K562 (cell line): ENCODE data around the gene KRT8. TPM values are rescaled to one million over a fixed set of nuclear protein-coding genes. Genes with fewer than 3 reads are reported as not detected.

ENCODE experiments used
- CHAMP1 ChIP-seq: fragments of 450-650 bp; IDR thresholded peaks from 2 replicates; pipeline ENCODE4 v1.6.1; 2016; ENCODE audit warnings: mild to moderate bottlenecking
- DEAF1 ChIP-seq: fragments of 450-650 bp; formaldehyde crosslinking; IDR thresholded peaks from 2 replicates; pipeline ENCODE4 v1.4.0; 2020; ENCODE audit warnings: mild to moderate bottlenecking, moderate library complexity
- GTF2F1 ChIP-seq: IDR thresholded peaks from 2 replicates; pipeline ENCODE4 v1.6.1; 2011; ENCODE audit warnings: low read depth, low read length, improper control_type of control experiment
- MED1 ChIP-seq: sonication (generic); formaldehyde crosslinking; IDR thresholded peaks from 2 replicates; pipeline ENCODE4 v1.8.1; 2023; ENCODE audit warnings: missing genetic modification reagents, borderline replicate concordance
- RNF2 ChIP-seq: sonication (generic); IDR thresholded peaks from 2 replicates; pipeline ENCODE4 v1.6.1; 2016
- SIN3A ChIP-seq, 2 experiments: fragments of 150-350 bp in 1 of 2; IDR thresholded peaks; 2 replicates each; pipeline ENCODE4 v1.6.1; 2011 to 2016; ENCODE audit warnings: borderline replicate concordance in 2 of 2, low read depth in 2 of 2, low read length in 2 of 2, mild to moderate bottlenecking in 2 of 2, moderate library complexity in 2 of 2; ENCODE audit not compliant: control insufficient read depth in 1 of 2
- SLC30A9 ChIP-seq: fragments of 250-450 bp; sonication (Bioruptor Pico); IDR thresholded peaks from 2 replicates; pipeline ENCODE4 v1.8.0; 2022; ENCODE audit warnings: mild to moderate bottlenecking, moderate library complexity
- ZBTB8A ChIP-seq: fragments of 450-650 bp; IDR thresholded peaks from 2 replicates; pipeline ENCODE4 v1.6.1; 2018; ENCODE audit warnings: mild to moderate bottlenecking, moderate library complexity; ENCODE audit not compliant: partially characterized antibody
- ZNF124 ChIP-seq: sonication (generic); formaldehyde crosslinking; IDR thresholded peaks from 2 replicates; pipeline ENCODE4 v1.8.1; 2022; ENCODE audit warnings: missing genetic modification reagents
- ZNF274 ChIP-seq: IDR thresholded peaks from 2 replicates; pipeline ENCODE4 v1.6.1; 2011; ENCODE audit warnings: low read depth, mild to moderate bottlenecking, low read length, moderate library complexity, borderline replicate concordance
- ZNF655 ChIP-seq: fragments of 250-450 bp; sonication (Bioruptor Pico); IDR thresholded peaks from 2 replicates; pipeline ENCODE4 v1.5.0; 2021
- polyA plus RNA-seq, 8 experiments: library from polyadenylated mRNA; depleted of rRNA in 4 of 8; stranded (reverse) in 5 of 8; unstranded in 3 of 8; fragments of >200 nt; fragmentation: Nextera tagmentation in 2 of 8; fragmentation: Illumina TruSeq in 1 of 8; extraction: Ambion mirVana in 2 of 8; extraction: Trizol in 1 of 8; gene quantifications; 2 replicates each; pipeline versions ENCODE4 v1.2.1 to v1.2.3, GENCODE V29; 2011 to 2014; ENCODE audit warnings: inconsistent platforms in 1 of 8, missing spikeins in 1 of 8
- total RNA-seq, 7 experiments: library from RNA; depleted of rRNA in 6 of 7; stranded (reverse); fragments of >200 nt in 6 of 7; fragmentation: Illumina TruSeq in 2 of 7; extraction: Trizol in 2 of 7; gene quantifications; 2 replicates each; pipeline versions ENCODE4 v1.2.1 to v1.2.3, GENCODE V29; 2011 to 2021; ENCODE audit warnings: low replicate concordance in 1 of 7
- TF ChIP-seq, protein P1 (sequence below): fragments of 450-650 bp; IDR thresholded peaks from 2 replicates; pipeline ENCODE4 v1.6.1; 2018; ENCODE audit not compliant: partially characterized antibody
- TF ChIP-seq, protein P2 (sequence below): fragments of 450-650 bp; IDR thresholded peaks from 2 replicates; pipeline ENCODE4 v1.6.1; 2017; ENCODE audit warnings: mild to moderate bottlenecking, moderate library complexity
- TF ChIP-seq, protein P3 (sequence below): fragments of 450-650 bp; formaldehyde crosslinking; IDR thresholded peaks from 2 replicates; pipeline ENCODE4 v1.4.0; 2022; ENCODE audit warnings: missing genetic modification characterization

The KRT8 gene
- total and polyA plus RNA-seq, 9 of the 15 experiments (the other 6 are each of a cell fraction or from before 2014, with no cell fraction given) = 41.5 to 661 (median 260) TPM

- TF ChIP-seq, protein P1, sequence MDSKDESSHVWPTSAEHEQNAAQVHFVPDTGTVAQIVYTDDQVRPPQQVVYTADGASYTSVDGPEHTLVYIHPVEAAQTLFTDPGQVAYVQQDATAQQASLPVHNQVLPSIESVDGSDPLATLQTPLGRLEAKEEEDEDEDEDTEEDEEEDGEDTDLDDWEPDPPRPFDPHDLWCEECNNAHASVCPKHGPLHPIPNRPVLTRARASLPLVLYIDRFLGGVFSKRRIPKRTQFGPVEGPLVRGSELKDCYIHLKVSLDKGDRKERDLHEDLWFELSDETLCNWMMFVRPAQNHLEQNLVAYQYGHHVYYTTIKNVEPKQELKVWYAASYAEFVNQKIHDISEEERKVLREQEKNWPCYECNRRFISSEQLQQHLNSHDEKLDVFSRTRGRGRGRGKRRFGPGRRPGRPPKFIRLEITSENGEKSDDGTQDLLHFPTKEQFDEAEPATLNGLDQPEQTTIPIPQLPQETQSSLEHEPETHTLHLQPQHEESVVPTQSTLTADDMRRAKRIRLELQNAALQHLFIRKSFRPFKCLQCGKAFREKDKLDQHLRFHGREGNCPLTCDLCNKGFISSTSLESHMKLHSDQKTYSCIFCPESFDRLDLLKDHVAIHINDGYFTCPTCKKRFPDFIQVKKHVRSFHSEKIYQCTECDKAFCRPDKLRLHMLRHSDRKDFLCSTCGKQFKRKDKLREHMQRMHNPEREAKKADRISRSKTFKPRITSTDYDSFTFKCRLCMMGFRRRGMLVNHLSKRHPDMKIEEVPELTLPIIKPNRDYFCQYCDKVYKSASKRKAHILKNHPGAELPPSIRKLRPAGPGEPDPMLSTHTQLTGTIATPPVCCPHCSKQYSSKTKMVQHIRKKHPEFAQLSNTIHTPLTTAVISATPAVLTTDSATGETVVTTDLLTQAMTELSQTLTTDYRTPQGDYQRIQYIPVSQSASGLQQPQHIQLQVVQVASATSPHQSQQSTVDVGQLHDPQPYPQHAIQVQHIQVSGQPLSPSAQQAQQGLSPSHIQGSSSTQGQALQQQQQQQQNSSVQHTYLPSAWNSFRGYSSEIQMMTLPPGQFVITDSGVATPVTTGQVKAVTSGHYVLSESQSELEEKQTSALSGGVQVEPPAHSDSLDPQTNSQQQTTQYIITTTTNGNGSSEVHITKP = peak; percentile 64
- no peak for TF ChIP-seq ZNF274
- TF ChIP-seq SLC30A9 (CRISPR knock-in tag) = no peak
- TF ChIP-seq RNF2 = no peak
- TF ChIP-seq, protein P2, sequence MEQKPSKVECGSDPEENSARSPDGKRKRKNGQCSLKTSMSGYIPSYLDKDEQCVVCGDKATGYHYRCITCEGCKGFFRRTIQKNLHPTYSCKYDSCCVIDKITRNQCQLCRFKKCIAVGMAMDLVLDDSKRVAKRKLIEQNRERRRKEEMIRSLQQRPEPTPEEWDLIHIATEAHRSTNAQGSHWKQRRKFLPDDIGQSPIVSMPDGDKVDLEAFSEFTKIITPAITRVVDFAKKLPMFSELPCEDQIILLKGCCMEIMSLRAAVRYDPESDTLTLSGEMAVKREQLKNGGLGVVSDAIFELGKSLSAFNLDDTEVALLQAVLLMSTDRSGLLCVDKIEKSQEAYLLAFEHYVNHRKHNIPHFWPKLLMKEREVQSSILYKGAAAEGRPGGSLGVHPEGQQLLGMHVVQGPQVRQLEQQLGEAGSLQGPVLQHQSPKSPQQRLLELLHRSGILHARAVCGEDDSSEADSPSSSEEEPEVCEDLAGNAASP = no peak
- no peak for TF ChIP-seq ZBTB8A
- peak; percentile 11; the same call in 1 of the 2 replicates for TF ChIP-seq DEAF1
- TF ChIP-seq ZNF124 = no peak
- no peak for TF ChIP-seq GTF2F1
- TF ChIP-seq MED1 (CRISPR knock-in tag) = no peak
- TF ChIP-seq CHAMP1 = no peak
- no peak for TF ChIP-seq SIN3A (IDR thresholded peaks at IDR 0.05; ENCODE audit: borderline replicate concordance in 2 of 2, control insufficient read depth in 1 of 2, low read depth in 2 of 2, low read length in 2 of 2)
- TF ChIP-seq ZNF655 (CRISPR knock-in tag) = no peak
- TF ChIP-seq, protein P3, sequence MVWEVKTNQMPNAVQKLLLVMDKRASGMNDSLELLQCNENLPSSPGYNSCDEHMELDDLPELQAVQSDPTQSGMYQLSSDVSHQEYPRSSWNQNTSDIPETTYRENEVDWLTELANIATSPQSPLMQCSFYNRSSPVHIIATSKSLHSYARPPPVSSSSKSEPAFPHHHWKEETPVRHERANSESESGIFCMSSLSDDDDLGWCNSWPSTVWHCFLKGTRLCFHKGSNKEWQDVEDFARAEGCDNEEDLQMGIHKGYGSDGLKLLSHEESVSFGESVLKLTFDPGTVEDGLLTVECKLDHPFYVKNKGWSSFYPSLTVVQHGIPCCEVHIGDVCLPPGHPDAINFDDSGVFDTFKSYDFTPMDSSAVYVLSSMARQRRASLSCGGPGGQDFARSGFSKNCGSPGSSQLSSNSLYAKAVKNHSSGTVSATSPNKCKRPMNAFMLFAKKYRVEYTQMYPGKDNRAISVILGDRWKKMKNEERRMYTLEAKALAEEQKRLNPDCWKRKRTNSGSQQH (CRISPR knock-in tag) = no peak
Observed at GRCh38 chr12:52952076-52952801, 47.4 kb upstream of the KRT8 start (continued).
